Keratinocyte (primary cell): Measurements from ENCODE around the gene HCAR2.
"Not testable (repeated sequence)": the region's sequence is repeated elsewhere in the genome, so short reads cannot be mapped to it uniquely, and the experiment has no call there.

Source experiments
- EZH2 ChIP-seq: IDR thresholded peaks from one replicate; pipeline ENCODE4 v1.6.1; 2012; ENCODE audit warnings: inconsistent platforms, mild to moderate bottlenecking, low read length, moderate library complexity
- TF ChIP-seq, protein P1 (sequence below), 3 experiments: IDR thresholded peaks in 1 of 3; conservative IDR thresholded peaks in 1 of 3; optimal IDR thresholded peaks in 1 of 3; 2 replicates in 2 of 3; 3 replicates in 1 of 3; pipeline versions ENCODE3 to v1.5.1; 2011; ENCODE audit warnings: low read length in 3 of 3, mild to moderate bottlenecking in 3 of 3, moderate library complexity in 2 of 3, control low read depth in 1 of 3, inconsistent platforms in 1 of 3; ENCODE audit not compliant: insufficient read depth in 2 of 3; ENCODE audit errors: extremely low read depth in 1 of 3

DNA sequence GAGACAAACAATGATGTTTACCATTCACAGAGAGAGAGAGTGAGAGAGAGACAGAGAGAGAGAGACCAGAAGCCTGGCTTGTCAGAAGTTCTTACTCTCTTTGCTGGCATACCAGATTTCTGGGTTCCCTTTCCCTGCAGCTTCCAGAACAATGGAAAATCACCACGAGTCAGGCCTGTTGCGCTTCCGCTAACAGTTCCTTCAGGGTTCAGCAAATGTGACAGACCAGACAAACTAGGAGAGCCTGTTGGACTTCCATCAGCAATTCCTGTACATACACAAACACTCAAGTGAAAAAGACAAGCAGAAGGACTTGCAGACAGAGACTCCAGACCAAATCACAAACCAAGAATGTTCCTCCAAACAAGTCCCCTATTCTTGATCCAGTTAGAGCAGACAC, 6.1 kb upstream of the HCAR2 start:
- TF ChIP-seq, protein P1, sequence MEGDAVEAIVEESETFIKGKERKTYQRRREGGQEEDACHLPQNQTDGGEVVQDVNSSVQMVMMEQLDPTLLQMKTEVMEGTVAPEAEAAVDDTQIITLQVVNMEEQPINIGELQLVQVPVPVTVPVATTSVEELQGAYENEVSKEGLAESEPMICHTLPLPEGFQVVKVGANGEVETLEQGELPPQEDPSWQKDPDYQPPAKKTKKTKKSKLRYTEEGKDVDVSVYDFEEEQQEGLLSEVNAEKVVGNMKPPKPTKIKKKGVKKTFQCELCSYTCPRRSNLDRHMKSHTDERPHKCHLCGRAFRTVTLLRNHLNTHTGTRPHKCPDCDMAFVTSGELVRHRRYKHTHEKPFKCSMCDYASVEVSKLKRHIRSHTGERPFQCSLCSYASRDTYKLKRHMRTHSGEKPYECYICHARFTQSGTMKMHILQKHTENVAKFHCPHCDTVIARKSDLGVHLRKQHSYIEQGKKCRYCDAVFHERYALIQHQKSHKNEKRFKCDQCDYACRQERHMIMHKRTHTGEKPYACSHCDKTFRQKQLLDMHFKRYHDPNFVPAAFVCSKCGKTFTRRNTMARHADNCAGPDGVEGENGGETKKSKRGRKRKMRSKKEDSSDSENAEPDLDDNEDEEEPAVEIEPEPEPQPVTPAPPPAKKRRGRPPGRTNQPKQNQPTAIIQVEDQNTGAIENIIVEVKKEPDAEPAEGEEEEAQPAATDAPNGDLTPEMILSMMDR (optimal IDR thresholded peaks at IDR 0.05 in 1 of 3, IDR thresholded peaks at IDR 0.05 in 1 of 3, conservative IDR thresholded peaks at IDR 0.05 in 1 of 3; ENCODE audit: extremely low read depth in 1 of 3, insufficient read depth in 2 of 3, low read length in 3 of 3), result not testable (repeated sequence)
- TF ChIP-seq EZH2, result not testable (repeated sequence)
